SU-DHL-6 (cell line): ENCODE measurements around the gene ELFN2.

Experiments used
- CTCF ChIP-seq: fragments of 200-600 bp; sonication (generic); IDR thresholded peaks from one replicate; pipeline ENCODE4 v1.5.1; 2017; ENCODE audit warnings: antibody characterized with exemption, mild to moderate bottlenecking, low read length, moderate library complexity; ENCODE audit not compliant: insufficient read depth, poor library complexity, severe bottlenecking
- EZH2phosphoT487 ChIP-seq: fragments of 200-600 bp; sonication (generic), shearing (Covaris generic); conservative IDR thresholded peaks from 2 replicates; pipeline ENCODE4 v1.6.1; 2018; ENCODE audit warnings: mild to moderate bottlenecking, antibody characterized with exemption, low read length, moderate library complexity, mixed read lengths

- TF ChIP-seq CTCF = no peak
- TF ChIP-seq EZH2phosphoT487 = no peak
These were observed 86.7 kb downstream of the ELFN2 start for GRCh38 chr22:37340331-37341262.
